Femur (tissue), 1 donor: ENCODE data around the gene CNTNAP2.

ENCODE experiments used
- DNase-seq: peaks from one replicate; pipeline ENCODE4 v3.0.0-alpha.2; 2017

CNTNAP2 gene

GRCh38 chr7:146700015-146700560 lies 583.5 kb downstream of the CNTNAP2 start:
- DNase-seq, result no peak

GRCh38 chr7:146701166-146701565 lies 584.6 kb downstream of the CNTNAP2 start:
- DNase-seq, result no peak

- no peak for DNase-seq
Observed at GRCh38 chr7:146702898-146703297, 586.3 kb downstream of the CNTNAP2 start.

GRCh38 chr7:146709451-146710027 lies 592.9 kb downstream of the CNTNAP2 start:
- DNase-seq, result no peak

- no peak for DNase-seq
Observed at GRCh38 chr7:146713205-146713604, 596.6 kb downstream of the CNTNAP2 start.

GRCh38 chr7:146713934-146714333 lies 597.3 kb downstream of the CNTNAP2 start:
- DNase-seq, result no peak

- no peak for DNase-seq
Observed at GRCh38 chr7:146720195-146720594, 603.6 kb downstream of the CNTNAP2 start.

GRCh38 chr7:146722986-146723385 lies 606.4 kb downstream of the CNTNAP2 start:
- DNase-seq, result no peak

- no peak for DNase-seq
Observed at GRCh38 chr7:146725520-146725919, 608.9 kb downstream of the CNTNAP2 start.

- DNase-seq, result no peak
Observed at GRCh38 chr7:146728141-146728540, 611.5 kb downstream of the CNTNAP2 start.

GRCh38 chr7:146728611-146729010 lies 612.0 kb downstream of the CNTNAP2 start:
- DNase-seq, result no peak

- no peak for DNase-seq
Observed at GRCh38 chr7:146731185-146731584, 614.6 kb downstream of the CNTNAP2 start.

- no peak for DNase-seq
Observed at GRCh38 chr7:146735992-146736391, 619.4 kb downstream of the CNTNAP2 start.

- no peak for DNase-seq
Observed at GRCh38 chr7:146736446-146737190, 620.0 kb downstream of the CNTNAP2 start.

GRCh38 chr7:146740039-146740438 lies 623.4 kb downstream of the CNTNAP2 start:
- no peak for DNase-seq

GRCh38 chr7:146741911-146742310 lies 625.3 kb downstream of the CNTNAP2 start:
- no peak for DNase-seq

GRCh38 chr7:146754385-146754784 lies 637.8 kb downstream of the CNTNAP2 start:
- no peak for DNase-seq

- no peak for DNase-seq
Observed at GRCh38 chr7:146755585-146755984, 639.0 kb downstream of the CNTNAP2 start.

- DNase-seq, result no peak
Observed at GRCh38 chr7:146764458-146764857, 647.9 kb downstream of the CNTNAP2 start.

GRCh38 chr7:146768957-146769356 lies 652.4 kb downstream of the CNTNAP2 start:
- DNase-seq, result no peak

- no peak for DNase-seq
Observed at GRCh38 chr7:146772601-146773000, 656.0 kb downstream of the CNTNAP2 start.

GRCh38 chr7:146773506-146773905 lies 656.9 kb downstream of the CNTNAP2 start:
- no peak for DNase-seq

GRCh38 chr7:146781352-146782116 lies 664.9 kb downstream of the CNTNAP2 start:
- DNase-seq, result no peak

GRCh38 chr7:146787266-146787665 lies 670.7 kb downstream of the CNTNAP2 start:
- DNase-seq, result no peak
